NCI-H2107 treated with DMSO at 0.1 percent for 48 hours (cell line): ENCODE measurements around the gene PA2G4.
A peak's percentile ranks its signal among the peaks of the same experiment; 100 is the strongest.
"Not testable (repeated sequence)": the region's sequence is repeated elsewhere in the genome, so short reads cannot be mapped to it uniquely, and the experiment has no call there.

Experiments
- DNase-seq: peaks from one replicate; lab custom pipeline; 2025; ENCODE audit not compliant: unreplicated experiment; lab: John Stamatoyannopoulos, UW

The PA2G4 gene

DNA sequence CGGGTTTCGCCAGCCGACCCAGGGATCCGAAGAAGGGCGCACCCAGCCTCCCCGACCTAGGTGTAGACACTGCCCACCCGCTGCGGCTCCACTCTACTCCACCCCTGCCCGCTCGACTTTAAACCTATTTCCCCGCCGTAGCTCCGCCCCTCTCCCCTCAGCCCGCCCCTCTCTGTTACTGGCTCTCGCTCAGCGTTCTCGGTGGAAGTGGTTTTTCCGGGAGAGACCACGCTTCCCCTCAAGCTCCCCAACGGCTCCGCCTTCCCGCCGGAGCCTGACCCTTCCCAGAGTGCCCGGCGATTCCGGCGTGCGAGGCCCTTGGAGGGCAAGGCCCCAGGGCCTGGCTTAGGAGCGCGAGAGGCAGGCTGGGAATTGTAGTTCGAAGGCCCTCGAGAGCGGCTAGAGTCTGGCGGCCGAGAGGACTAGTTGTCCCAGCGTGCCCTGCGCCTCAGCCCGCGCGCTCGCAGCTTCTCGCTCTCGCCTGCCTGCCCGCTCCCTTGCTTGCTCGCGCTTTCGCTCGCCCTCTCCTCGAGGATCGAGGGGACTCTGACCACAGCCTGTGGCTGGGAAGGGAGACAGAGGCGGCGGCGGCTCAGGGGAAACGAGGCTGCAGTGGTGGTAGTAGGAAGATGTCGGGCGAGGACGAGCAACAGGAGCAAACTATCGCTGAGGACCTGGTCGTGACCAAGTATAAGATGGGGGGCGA is at the start of gene PA2G4:
PA2G4 (plus strand) TSS at position 451 of the 706 bp plus-strand sequence; CDS start at position 630, 179 bp downstream.
- DNase-seq, result peak; percentile 98

DNA sequence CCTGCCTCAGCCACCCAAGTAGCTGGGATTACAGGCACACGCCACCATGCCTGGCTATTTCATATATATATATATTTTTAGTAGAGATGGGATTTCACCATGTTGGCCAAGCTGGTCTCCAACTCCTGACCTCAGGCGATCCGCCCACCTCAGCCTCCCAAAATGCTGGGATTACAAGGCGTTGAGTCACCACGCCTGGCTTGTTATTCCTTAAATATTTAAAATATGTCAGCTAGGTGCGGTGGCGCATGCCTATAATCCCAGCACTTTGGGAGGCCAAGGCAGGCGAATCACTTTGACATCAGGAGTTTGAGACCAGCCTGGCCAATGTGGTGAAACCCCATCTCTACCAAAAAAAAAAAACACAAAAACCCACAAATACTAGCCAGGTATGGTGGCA is 44.4 kb upstream of the PA2G4 start:
- DNase-seq, result not testable (repeated sequence)

DNA sequence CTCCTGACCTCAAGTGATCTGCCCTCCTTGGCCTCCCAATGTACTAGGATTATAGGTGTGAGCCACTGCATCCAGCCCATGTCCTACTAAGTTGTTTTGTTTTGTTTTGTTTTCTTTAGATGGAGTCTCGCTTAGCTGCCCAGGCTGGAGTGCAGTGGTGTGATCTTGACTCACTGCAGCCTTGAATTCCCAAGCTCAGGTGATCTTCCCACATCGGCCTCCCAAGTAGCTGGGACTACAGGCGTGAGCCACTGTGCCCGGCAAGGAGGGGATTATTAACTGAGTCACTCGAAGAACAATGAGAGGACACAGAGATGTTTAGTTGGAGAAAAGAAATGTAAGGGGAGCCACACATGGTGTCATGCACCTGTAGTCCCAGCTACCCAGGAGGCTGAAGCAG is 42.4 kb upstream of the PA2G4 start:
- DNase-seq, result no peak

DNA sequence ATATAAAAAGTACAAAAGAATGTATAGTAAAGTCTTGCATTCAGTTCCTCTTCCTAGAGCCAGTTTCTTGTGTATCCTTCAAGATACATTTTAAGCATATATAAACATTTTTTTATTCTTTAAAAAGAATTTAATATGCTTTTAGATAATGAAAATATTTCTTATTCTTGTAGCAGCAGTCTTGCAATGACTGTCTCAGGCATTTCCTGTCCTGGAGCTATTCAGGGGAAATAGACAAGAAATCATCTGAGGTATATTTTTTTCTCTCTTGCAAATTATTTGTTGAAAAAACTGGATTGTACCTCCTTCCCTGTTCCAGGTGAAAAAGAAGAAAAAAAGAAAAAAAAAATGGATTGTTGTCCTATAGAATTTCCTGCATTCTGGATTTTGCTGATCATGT is 41.4 kb upstream of the PA2G4 start:
- no peak for DNase-seq

DNA sequence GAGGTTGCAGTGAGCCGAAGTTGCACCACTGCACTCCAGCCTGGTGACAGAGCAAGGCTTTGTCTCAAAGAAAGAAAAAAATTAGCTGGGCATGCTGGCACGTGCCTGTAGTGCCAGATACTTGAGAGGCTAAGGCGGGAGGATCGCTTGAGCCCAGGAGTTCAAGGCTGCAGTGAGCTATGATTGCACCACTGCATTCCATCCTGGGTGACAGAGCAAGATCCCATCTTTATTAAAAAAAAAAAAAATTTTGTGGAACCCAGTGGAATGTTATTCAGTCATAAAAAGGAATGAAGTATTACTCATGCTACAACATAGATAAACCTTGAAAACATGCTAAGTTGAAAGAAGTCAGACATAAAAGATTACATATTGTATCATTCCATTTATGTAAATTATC is 32.7 kb upstream of the PA2G4 start:
- DNase-seq, result no peak

DNA sequence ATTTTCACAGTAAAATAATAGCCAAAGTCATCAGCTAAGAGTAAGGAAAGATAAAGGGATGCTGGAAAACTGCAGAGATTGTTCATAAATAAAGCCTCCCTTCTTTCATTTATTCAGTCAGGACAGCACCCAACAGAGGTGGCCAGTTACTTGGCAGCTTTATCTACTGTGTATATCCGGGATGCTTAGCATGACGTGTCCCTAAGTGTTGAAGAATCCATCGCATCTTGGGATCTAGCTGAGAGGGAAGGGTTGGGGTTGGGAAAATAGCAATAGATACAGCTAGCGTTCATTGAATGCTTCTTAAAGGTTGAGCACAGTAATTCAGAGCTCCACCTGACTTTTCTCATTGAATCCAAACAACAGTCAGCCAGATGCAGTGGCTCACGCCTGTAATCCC is 30.0 kb upstream of the PA2G4 start:
- DNase-seq, result no peak

DNA sequence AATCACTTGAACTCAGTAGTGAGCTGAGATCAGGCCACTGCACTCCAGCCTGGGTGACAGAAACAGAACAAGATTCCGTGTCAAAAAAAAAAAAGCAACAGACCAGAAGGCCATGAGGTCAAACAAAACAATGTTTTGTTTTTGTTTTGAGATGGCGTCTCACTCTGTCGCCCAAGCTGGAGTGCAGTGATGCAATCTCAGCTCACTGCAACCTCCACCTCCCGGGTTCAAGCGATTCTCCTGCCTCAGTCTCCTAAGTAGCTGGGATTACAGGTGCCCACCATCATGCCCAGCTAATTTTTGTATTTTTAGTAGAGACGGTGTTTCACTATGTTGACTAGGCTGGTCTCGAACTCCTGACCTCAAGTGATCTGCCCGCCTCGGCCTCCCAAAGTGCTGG is 26.4 kb upstream of the PA2G4 start:
- DNase-seq, result not testable (repeated sequence)

DNA sequence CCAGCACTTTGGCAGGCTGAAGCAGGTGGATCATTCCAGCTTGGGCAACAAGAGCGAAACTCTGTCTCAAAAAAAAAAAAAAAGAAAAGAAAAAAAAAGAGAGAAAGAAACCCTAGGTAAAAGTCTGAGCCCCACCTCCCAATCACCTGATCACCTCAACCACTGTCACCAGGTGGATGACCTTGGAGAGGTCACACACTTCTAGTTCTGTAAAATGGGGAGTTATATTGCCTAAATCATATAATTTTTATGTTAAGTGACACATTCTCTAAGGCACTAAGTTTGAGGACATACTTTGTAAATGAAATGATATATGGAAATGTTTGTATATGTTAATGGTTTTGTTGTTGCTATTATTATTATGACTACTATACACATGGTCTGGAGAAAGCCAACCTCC is 25.9 kb upstream of the PA2G4 start:
- no peak for DNase-seq

DNA sequence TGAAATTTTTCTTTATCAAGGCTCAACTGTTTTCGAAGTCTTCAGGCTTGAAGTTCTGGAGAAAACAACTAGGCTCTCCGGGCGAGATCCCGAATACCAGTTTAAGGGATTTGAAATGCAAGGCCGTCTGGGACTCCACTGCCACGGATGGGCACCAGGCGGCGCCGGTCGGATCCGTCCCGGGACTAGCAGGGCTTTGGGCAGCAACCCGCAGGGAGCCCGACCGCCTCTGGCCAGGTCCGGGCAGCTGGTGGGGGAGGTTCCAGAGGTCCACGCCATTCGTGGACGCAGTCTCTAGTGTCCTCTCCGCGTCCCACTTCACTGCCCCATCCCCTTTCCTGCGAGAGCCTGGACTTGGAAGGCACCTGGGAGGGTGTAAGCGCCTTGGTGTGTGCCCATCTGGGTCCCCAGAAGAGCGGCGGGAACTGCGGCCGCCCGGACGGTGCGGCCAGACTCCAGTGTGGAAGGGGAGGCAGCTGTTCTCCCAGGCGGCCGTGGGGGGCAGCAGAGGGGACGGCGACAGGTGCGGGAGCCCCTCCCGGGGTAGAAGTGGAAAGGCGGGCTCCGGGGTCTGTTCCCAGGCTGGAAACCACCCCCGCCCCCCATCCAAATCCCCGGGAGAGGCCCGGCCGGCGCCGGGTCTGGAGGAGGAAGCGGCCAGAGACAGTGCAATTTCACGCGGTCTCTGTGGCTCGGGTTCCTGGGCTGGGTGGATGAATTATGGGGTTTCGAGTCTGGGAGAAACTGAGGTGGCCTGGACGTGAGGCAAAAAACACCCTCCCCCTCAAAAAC is 25.2 kb upstream of the PA2G4 start:
- no peak for DNase-seq

DNA sequence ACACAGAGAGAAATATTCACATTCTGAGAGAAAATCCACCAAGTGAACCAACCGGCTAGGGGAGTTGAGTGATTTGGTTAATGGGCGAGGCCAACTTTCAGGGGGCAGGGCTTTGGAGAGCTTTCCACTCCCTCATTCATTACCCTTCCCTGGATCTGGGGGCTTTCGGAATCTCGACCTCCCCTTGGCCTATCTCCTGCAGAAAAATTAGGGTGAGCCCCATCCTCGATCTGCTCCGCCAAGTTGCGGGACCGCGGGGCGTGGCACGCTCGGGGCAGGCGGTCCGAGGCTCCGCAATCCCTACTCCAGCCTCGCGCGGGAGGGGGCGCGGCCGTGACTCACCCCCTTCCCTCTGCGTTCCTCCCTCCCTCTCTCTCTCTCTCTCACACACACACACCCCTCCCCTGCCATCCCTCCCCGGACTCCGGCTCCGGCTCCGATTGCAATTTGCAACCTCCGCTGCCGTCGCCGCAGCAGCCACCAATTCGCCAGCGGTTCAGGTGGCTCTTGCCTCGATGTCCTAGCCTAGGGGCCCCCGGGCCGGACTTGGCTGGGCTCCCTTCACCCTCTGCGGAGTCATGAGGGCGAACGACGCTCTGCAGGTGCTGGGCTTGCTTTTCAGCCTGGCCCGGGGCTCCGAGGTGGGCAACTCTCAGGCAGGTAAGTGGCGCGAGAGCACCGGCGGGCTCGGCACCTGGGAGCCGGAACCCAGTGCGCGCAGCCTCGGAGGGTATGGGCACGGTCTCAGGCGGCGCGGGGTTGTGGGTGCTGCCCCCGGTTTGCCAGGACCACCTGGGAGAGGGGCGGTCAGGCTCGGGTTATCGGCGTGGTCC is 24.4 kb upstream of the PA2G4 start, which contains the start of gene ERBB3:
ERBB3 (plus strand) TSS at position 443 of the 833 bp plus-strand sequence; CDS start at position 579, 136 bp downstream.
- peak; percentile 50 for DNase-seq

DNA sequence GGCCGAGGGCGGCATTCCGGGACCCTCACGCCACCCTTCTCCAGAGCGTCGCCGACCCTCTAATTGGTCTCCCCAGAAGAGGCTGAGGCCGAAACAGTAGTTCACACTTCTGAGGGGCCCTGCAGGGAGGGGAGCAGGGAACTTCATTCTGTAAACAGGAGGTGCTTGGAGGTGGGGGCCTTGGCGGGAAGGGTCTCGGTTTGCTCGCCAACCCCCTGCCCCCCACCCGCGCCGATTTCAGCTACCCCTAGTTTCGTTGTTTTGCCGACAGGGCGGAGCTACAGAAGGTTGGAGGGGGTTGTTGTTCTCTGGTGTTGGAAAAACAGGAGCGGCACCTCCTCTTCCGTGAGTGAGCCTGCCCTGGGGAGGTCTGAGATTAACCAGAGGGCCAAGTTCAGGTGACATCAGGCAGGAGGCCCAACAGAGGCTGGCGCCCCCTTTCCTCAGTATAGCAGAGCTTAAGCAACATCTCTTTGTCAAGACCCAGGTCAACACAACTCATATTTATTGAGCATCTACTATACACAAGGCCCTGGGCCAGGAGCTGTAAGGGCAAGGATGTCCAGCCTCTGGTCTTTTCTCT is 23.7 kb upstream of the PA2G4 start:
- no peak for DNase-seq

DNA sequence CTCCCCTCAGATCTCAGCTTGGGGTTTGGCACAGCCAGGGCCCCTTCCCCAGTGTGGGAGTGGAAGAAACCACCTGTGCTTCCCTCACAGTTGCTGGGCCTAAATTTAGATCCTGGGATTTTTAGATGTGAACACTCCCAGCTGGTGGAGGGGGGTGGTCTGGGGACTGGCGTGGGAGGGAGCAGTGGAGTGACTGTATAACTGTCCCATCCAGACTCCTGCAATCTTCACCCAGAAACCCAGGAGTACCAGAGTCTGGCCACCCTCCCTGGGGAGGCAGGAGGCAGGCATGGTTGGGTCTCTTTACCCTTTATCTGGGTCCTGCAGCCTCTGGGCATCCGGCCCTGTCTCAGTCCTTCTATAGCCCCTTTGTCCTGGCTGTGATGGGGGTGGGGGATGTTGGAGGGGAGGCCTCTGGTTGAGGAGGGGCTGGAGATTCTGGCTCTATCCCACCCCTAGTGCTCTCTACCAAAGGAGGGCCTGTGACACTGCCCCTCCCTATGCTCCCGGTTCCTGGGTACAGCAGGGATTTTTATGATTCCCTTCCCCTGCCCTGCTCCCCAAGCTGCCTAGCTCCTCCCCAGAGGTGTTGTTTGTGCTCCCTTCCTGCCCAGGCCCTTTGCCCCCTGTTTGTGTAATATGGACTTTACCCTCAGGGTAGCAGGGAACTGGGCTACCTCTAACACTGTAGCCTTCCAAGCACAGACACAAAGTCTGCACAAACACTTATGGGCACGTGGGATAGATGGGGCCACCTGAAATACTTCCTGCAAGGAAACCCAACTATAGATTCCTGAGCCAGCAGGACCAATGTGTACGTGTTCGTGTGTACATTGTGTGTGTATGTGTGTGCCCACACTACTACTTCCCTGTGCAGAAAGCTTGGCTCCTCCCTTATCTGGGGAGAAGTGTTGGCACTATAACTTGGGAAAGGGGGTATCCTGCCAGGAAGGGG is 22.7 kb upstream of the PA2G4 start:
- DNase-seq, result no peak

DNA sequence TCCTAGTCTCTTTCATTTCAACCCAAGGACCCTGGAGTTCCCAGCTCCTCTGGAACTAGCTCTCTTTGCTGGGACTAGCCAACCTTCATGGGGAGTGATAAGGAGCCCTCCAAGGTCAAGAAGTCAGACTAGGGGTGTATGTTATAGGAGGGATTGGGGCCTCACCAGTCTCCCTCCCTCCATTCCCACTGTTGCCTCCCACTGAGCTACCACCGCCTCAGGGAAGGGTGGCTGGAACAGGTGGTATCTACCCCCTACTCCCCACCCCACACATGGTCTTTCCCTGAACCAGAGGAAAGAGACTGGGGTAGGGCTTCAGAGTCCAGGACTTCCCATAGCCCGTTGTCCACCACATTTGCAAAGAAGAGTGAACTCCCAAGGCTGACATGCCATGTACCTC is 22.0 kb upstream of the PA2G4 start:
- DNase-seq, result no peak

DNA sequence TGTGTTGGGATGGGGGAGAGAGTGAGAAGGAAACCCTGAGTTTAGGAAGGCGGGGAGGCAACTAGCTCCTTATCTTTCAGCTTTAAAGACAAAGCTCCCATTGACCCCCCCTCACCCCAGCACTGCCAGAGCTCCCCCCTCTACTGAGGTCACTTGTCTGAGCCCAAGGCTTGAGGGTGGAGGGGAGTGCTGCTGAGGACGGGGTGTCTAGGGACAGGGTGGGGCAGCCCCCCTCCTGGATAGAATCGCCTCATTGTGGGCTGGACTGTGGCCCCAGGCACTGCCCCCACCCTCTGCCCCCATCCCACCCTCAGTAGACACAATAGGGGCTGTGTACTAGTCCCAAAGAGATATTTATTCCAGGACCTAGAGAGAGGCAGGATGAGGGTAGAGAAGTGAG is 21.4 kb upstream of the PA2G4 start:
- DNase-seq, result no peak

DNA sequence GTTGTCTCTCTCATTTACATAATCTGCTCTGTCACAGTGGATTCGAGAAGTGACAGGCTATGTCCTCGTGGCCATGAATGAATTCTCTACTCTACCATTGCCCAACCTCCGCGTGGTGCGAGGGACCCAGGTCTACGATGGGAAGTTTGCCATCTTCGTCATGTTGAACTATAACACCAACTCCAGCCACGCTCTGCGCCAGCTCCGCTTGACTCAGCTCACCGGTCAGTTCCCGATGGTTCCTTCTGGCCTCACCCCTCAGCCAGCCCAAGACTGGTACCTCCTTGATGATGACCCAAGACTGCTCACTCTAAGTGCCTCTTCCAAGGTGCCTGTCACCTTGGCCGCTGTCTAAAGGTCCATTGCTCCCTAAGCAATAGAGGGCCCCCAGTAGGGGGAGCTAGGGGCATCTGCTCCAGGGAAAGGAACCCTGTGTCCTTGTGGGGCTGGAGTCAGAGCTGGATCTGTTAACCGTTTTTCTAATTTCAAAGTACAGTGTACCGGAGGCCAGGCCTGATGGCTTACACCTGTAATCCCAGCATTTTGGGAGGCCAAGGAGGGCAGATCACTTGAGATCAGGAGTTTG is 19.3 kb upstream of the PA2G4 start:
- no peak for DNase-seq

DNA sequence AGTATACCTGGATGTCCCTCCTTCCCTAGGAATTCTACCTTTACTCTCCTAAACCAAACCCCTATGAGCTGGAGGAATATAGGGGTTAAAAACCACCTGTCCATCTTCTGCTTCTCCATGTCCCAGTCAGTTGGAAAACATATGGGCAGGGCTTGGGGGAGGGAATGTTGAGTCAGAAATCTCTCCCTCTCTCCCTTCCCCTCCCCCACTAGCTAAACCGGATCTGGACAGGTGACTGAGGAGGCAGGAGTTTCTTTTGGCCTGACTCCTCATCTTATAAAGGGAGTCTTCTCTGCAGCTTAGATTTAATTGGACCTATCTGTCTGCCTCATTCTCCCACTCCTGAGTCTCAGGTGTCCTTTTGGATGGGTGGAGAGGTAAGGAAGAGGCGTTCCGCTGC is 18.3 kb upstream of the PA2G4 start:
- no peak for DNase-seq

DNA sequence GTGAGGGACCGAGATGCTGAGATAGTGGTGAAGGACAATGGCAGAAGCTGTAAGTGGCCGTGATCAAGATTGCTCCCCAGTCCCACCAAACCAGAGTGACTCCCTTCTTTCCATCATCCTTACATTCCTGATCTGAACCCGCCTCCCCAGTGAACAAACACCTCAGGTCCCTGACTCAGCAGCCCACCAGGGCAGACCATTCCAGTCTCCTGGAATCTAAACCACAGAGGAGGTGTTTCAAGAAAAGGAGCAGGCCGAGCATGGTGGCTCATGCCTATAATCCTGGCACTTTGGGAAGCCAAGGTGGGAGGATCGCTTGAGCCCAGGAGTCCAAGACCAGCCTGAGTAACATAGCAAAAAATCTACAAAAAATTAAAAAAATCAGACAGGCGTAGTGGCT is 17.8 kb upstream of the PA2G4 start:
- DNase-seq, result no peak

DNA sequence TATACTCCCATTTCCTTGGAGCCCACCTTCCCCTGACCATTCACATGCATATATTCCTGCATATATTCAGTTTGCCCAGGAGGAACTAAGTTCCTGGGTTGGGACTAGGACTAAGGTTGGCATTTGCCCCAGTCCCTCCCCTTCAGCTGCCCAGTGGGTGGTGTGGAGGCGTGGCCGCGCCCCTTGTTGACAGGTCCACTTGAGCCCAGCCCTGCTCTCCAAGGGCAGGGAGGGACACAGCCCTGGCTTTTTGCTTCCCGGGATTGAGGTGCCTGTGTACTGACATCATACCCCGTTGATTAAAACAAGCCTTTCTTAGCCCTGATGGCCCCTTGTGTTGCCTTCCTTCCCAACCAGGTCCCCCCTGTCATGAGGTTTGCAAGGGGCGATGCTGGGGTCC is 17.1 kb upstream of the PA2G4 start:
- DNase-seq, result no peak

DNA sequence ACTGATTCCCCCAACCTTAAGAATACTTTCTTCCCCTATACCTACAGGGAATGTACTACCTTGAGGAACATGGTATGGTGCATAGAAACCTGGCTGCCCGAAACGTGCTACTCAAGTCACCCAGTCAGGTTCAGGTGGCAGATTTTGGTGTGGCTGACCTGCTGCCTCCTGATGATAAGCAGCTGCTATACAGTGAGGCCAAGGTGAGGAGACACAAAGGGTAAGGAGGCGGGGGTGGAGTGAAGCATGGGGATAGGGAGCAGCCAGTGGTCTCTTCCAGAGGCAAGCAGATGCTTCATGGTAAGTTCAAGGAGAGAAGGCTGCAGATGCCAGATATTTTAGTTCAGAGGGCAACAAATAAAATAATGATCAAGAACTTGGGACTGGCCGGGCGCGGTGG is 6.6 kb upstream of the PA2G4 start:
- DNase-seq, result no peak

DNA sequence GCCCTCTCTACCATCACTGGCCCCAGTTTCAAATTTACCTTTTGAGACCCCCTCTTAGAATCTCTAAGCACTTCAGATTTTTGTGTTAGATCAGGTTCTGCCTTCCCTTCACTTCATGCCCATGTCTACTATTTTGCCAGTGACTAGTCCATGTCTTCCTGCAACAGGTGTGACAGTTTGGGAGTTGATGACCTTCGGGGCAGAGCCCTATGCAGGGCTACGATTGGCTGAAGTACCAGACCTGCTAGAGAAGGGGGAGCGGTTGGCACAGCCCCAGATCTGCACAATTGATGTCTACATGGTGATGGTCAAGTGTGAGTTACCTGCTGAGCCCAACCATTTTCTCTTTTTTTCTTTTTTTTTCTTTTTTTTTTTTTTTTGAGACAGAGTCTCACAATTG is 5.8 kb upstream of the PA2G4 start:
- DNase-seq, result no peak
